HCT116 (cell line): ENCODE measurements around the gene BPIFA1. TPM values are rescaled to one million over a fixed set of nuclear protein-coding genes. Genes with fewer than 3 reads are reported as not detected.

Source experiments
- ATAC-seq: fragments of 200-7000 bp; cut with Tn5 transposase; 2 replicates; pipeline ENCODE4 v1.9.1; 2020; ENCODE audit warnings: mild to moderate bottlenecking, moderate library complexity
- BruUV-seq: library from RNA; stranded (reverse); fragments of 400-500 nt; replicated peaks from 2 replicates; lab custom pipeline; 2021; lab: Mats Ljungman, UMichigan
- CTCF ChIA-PET: fragments of 300-600 bp; sonication (Branson Sonifier 250); formaldehyde crosslinking; loops from one replicate; lab custom pipeline; 2021; ENCODE audit warnings: antibody characterized with exemption; lab: Charles Lee
- POLR2A ChIA-PET: fragments of 300-600, 350-600 bp; sonication (Branson Sonifier 250); formaldehyde crosslinking; loops from one replicate; lab custom pipeline; 2021; ENCODE audit warnings: antibody characterized with exemption; lab: Charles Lee
- RAD21 ChIA-PET, 2 experiments: fragments of 300-600 bp; sonication (Branson Sonifier 250); formaldehyde crosslinking; loops; one replicate each; lab custom pipeline; 2023; ENCODE audit warnings: low total read pairs in 2 of 2; ENCODE audit not compliant: uncharacterized antibody in 2 of 2, unreplicated experiment in 2 of 2, low non-redundant PET in 1 of 2; lab: Charles Lee
- DNase-seq: peaks from one replicate; pipeline ENCODE4 v3.0.0-alpha.2; 2010; ENCODE audit warnings: low read depth, low spot score
- H2AFZ ChIP-seq: fragments of 200-600 bp; shearing (Covaris generic), sonication (generic); 2 replicates; pipeline ENCODE4 v1.6.1; 2017; ENCODE audit warnings: low read depth, mixed run types, mixed read lengths, antibody characterized with exemption, low read length; ENCODE audit not compliant: poor library complexity, severe bottlenecking
- H3K27ac ChIP-seq: 2 replicates; pipeline ENCODE4 v1.5.1; 2012; ENCODE audit warnings: low read depth, low read length
- H3K27me3 ChIP-seq: fragments of 200-600 bp; sonication (generic); 2 replicates; pipeline ENCODE4 v1.6.1; 2016; ENCODE audit warnings: mixed run types, low read length, mixed read lengths; ENCODE audit not compliant: insufficient read depth
- H3K36me3 ChIP-seq, 2 experiments: fragments of 200-500 bp in 1 of 2; fragments of 200-600 bp in 1 of 2; sonication (Bioruptor generic) in 1 of 2; sonication (generic) in 1 of 2; 2 replicates each; pipeline versions ENCODE4 v1.5.1 to v1.6.1; 2014 to 2016; ENCODE audit warnings: low read length in 2 of 2, inconsistent platforms in 1 of 2, mixed read lengths in 1 of 2, mixed run types in 1 of 2; ENCODE audit not compliant: insufficient read depth in 2 of 2, control insufficient read depth in 1 of 2
- H3K4me1 ChIP-seq, 2 experiments: fragments of 200-600 bp in 1 of 2; sonication (generic) in 1 of 2; 2 replicates each; pipeline versions ENCODE4 v1.5.1 to v1.6.1; 2012 to 2017; ENCODE audit warnings: low read length in 2 of 2, inconsistent platforms in 1 of 2, mild to moderate bottlenecking in 1 of 2, mixed read lengths in 1 of 2, mixed run types in 1 of 2, moderate library complexity in 1 of 2; ENCODE audit not compliant: insufficient read depth in 2 of 2, control insufficient read depth in 1 of 2
- H3K4me2 ChIP-seq: fragments of 200-600 bp; sonication (generic); 2 replicates; pipeline ENCODE4 v1.6.1; 2017; ENCODE audit warnings: mixed run types, low read length, mixed read lengths
- H3K4me3 ChIP-seq, 2 experiments: fragments of 200-600 bp in 1 of 2; sonication (generic) in 1 of 2; replicated peaks in 1 of 2; 2 replicates each; pipeline ENCODE4 v1.5.1; 2011 to 2016; ENCODE audit warnings: low read length in 2 of 2, control low read depth in 1 of 2, low read depth in 1 of 2, mild to moderate bottlenecking in 1 of 2, mixed read lengths in 1 of 2, mixed run types in 1 of 2
- H3K79me2 ChIP-seq: fragments of 200-600 bp; sonication (generic); 2 replicates; pipeline ENCODE4 v1.6.1; 2017; ENCODE audit warnings: mild to moderate bottlenecking, mixed run types, low read length, moderate library complexity, mixed read lengths; ENCODE audit not compliant: insufficient read depth
- H3K9ac ChIP-seq: fragments of 200-600 bp; sonication (generic); 2 replicates; pipeline ENCODE4 v1.6.1; 2016; ENCODE audit warnings: low read length, mixed read lengths
- H3K9me2 ChIP-seq: fragments of 200-600 bp; sonication (generic), shearing (Covaris generic); 2 replicates; pipeline ENCODE4 v1.6.1; 2017; ENCODE audit warnings: mixed run types, mild to moderate bottlenecking, moderate library complexity; ENCODE audit not compliant: insufficient read depth
- H3K9me3 ChIP-seq, 2 experiments: fragments of 200-500 bp in 1 of 2; fragments of 200-600 bp in 1 of 2; sonication (Bioruptor generic) in 1 of 2; sonication (generic) in 1 of 2; 2 replicates each; pipeline ENCODE4 v1.6.1; 2014 to 2017; ENCODE audit warnings: low read length in 2 of 2, mixed read lengths in 2 of 2, inconsistent platforms in 1 of 2, low read depth in 1 of 2, mild to moderate bottlenecking in 1 of 2, mixed run types in 1 of 2, moderate library complexity in 1 of 2; ENCODE audit not compliant: control insufficient read depth in 1 of 2, insufficient read depth in 1 of 2
- H4K20me1 ChIP-seq: fragments of 200-600 bp; sonication (generic), shearing (Covaris generic); 2 replicates; pipeline ENCODE4 v1.6.1; 2017; ENCODE audit warnings: mixed run types, mild to moderate bottlenecking, moderate library complexity; ENCODE audit not compliant: insufficient read depth
- ELF1 ChIP-seq: IDR thresholded peaks from 2 replicates; pipeline ENCODE4 v1.6.1; 2012; ENCODE audit warnings: low read depth, borderline replicate concordance
- EZH2 ChIP-seq: fragments of 200-600 bp; sonication (generic); IDR thresholded peaks from 2 replicates; pipeline ENCODE4 v1.6.1; 2017; ENCODE audit warnings: antibody characterized with exemption, mixed run types
- FOSL1 ChIP-seq: IDR thresholded peaks from 2 replicates; pipeline ENCODE4 v1.6.1; 2012; ENCODE audit warnings: low read depth
- JUND ChIP-seq: IDR thresholded peaks from 2 replicates; pipeline ENCODE4 v1.6.1; 2012
- POLR2A ChIP-seq: IDR thresholded peaks from 2 replicates; pipeline ENCODE4 v1.7.0; 2011; ENCODE audit warnings: borderline replicate concordance; ENCODE audit not compliant: insufficient read depth, insufficient read length; ENCODE audit errors: extremely low read depth
- RAD21 ChIP-seq: IDR thresholded peaks from 2 replicates; pipeline ENCODE4 v1.6.1; 2012; ENCODE audit warnings: low read depth, mild to moderate bottlenecking
- SIN3A ChIP-seq: IDR thresholded peaks from 2 replicates; pipeline ENCODE4 v1.6.1; 2012; ENCODE audit warnings: low read depth
- SP1 ChIP-seq: IDR thresholded peaks from 2 replicates; pipeline ENCODE4 v1.6.1; 2012; ENCODE audit warnings: low read depth
- TCF7L2 ChIP-seq: IDR thresholded peaks from 2 replicates; pipeline ENCODE4 v1.7.0; 2011; ENCODE audit warnings: borderline replicate concordance, inconsistent platforms; ENCODE audit not compliant: insufficient read depth, insufficient read length; ENCODE audit errors: extremely low read depth
- ZFX ChIP-seq: fragments of 450-650 bp; IDR thresholded peaks from 2 replicates; pipeline ENCODE4 v1.6.1; 2017
- ZNF274 ChIP-seq: fragments of 200-500 bp; sonication (Bioruptor generic); IDR thresholded peaks from 2 replicates; pipeline ENCODE4 v1.6.1; 2014; ENCODE audit warnings: mild to moderate bottlenecking, low read depth, low read length, inconsistent platforms
- intact Hi-C: fragments of 100-400 bp; cut with micrococcal nuclease; formaldehyde crosslinking; loops from 2 replicates; pipeline ENCODE4 v1.10.0; 2022
- total RNA-seq: library from RNA; stranded (reverse); gene quantifications from one replicate; pipeline ENCODE4 v1.2.1, GENCODE V29; 2021; ENCODE audit not compliant: unreplicated experiment
- TF ChIP-seq, protein P1 (sequence below), 3 experiments: fragments of 200-600 bp in 1 of 3; sonication (generic) in 1 of 3; IDR thresholded peaks in 2 of 3; conservative IDR thresholded peaks in 1 of 3; 2 replicates each; pipeline ENCODE4 v1.5.1; 2012 to 2017; ENCODE audit warnings: low read depth in 2 of 3, low read length in 2 of 3, antibody characterized with exemption in 1 of 3, borderline replicate concordance in 1 of 3, control low read depth in 1 of 3, mild to moderate bottlenecking in 1 of 3, mixed read lengths in 1 of 3, mixed run types in 1 of 3, moderate library complexity in 1 of 3; ENCODE audit not compliant: insufficient read depth in 1 of 3
- TF ChIP-seq, protein P2 (sequence below): IDR thresholded peaks from 2 replicates; pipeline ENCODE4 v1.6.1; 2011; ENCODE audit warnings: mild to moderate bottlenecking, low read length, moderate library complexity; ENCODE audit not compliant: insufficient replicate concordance; ENCODE audit errors: extremely low read depth

Gene BPIFA1
- total RNA-seq, 1 experiment from 2014 or later: not detected

DNA sequence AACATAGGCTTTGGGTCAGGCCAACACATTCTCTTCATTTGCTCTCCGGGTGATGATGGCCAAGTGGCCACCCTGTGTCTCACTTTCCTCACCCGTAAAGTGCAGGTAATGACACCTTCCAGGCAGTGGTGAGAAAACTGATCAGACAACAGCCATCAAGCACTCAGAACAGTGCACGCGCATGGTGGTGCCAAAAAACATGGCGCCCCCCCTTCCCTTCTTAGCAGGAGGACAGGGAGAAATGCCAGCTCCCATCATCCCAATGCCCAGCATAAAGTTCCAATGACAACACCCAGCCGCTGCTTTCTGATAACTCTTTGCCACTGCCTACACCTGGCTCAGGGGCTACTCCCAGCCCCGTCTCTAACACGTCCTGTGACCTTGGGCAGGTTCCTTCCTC, 55.6 kb downstream of the BPIFA1 start:
- ChIA-PET CTCF (interaction anchor here (1.5 to 2.6 kb wide), 2 partner anchors 29 to 34 kb away, joined by 3 to 32 read pairs; no protein-coding TSS in a partner anchor), RAD21 (interaction anchor here in 1 of 2 experiments (1.9 kb wide), 1 partner anchor 29 kb away, joined by 6 read pairs; no protein-coding TSS in a partner anchor), POLR2A (no interaction called here)
- intact Hi-C loops: loop anchor here (5.0 kb wide), 1 partner anchor 194 kb away; no protein-coding TSS in a partner anchor
- Histone ChIP-seq H3K27ac (no peak overlapping the region), H3K4me3 (no peak overlapping the region), H3K27me3 (peaks cover 20% of the 10 kb centered on the region; the same call in 1 of the 2 replicates), H3K36me3 (no peaks in the 10 kb centered on the region), H3K4me1 (no peaks in the 10 kb centered on the region), H3K4me2 (no peak overlapping the region), H3K9me2 (no peaks in the 10 kb centered on the region), H4K20me1 (no peaks in the 10 kb centered on the region), H3K9me3 (no peaks in the 10 kb centered on the region), H2AFZ (no peak overlapping the region), H3K79me2 (no peaks in the 10 kb centered on the region), H3K9ac (no peak overlapping the region)
- ATAC-seq (peak; percentile 31; the same call in 1 of the 2 replicates), DNase-seq (no peak)
- TF ChIP-seq POLR2A: no peak
- TF ChIP-seq ZFX: no peak
- TF ChIP-seq, protein P1, sequence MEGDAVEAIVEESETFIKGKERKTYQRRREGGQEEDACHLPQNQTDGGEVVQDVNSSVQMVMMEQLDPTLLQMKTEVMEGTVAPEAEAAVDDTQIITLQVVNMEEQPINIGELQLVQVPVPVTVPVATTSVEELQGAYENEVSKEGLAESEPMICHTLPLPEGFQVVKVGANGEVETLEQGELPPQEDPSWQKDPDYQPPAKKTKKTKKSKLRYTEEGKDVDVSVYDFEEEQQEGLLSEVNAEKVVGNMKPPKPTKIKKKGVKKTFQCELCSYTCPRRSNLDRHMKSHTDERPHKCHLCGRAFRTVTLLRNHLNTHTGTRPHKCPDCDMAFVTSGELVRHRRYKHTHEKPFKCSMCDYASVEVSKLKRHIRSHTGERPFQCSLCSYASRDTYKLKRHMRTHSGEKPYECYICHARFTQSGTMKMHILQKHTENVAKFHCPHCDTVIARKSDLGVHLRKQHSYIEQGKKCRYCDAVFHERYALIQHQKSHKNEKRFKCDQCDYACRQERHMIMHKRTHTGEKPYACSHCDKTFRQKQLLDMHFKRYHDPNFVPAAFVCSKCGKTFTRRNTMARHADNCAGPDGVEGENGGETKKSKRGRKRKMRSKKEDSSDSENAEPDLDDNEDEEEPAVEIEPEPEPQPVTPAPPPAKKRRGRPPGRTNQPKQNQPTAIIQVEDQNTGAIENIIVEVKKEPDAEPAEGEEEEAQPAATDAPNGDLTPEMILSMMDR (IDR thresholded peaks at IDR 0.05 in 2 of 3, conservative IDR thresholded peaks at IDR 0.05 in 1 of 3; ENCODE audit: borderline replicate concordance in 1 of 3, insufficient read depth in 1 of 3, low read depth in 2 of 3, low read length in 2 of 3): no peak
- TF ChIP-seq ZNF274: no peak
- TF ChIP-seq SIN3A: no peak
- TF ChIP-seq RAD21: no peak
- TF ChIP-seq SP1: no peak
- TF ChIP-seq FOSL1: no peak
- TF ChIP-seq ELF1: no peak
- TF ChIP-seq, protein P2, sequence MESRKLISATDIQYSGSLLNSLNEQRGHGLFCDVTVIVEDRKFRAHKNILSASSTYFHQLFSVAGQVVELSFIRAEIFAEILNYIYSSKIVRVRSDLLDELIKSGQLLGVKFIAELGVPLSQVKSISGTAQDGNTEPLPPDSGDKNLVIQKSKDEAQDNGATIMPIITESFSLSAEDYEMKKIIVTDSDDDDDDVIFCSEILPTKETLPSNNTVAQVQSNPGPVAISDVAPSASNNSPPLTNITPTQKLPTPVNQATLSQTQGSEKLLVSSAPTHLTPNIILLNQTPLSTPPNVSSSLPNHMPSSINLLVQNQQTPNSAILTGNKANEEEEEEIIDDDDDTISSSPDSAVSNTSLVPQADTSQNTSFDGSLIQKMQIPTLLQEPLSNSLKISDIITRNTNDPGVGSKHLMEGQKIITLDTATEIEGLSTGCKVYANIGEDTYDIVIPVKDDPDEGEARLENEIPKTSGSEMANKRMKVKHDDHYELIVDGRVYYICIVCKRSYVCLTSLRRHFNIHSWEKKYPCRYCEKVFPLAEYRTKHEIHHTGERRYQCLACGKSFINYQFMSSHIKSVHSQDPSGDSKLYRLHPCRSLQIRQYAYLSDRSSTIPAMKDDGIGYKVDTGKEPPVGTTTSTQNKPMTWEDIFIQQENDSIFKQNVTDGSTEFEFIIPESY: no peak
- no peak for TF ChIP-seq TCF7L2
- no peak for TF ChIP-seq EZH2
- no peak for TF ChIP-seq JUND
- no TSS peak for BruUV-seq
